A549 (cell line): ENCODE data around the gene LOXHD1.

ENCODE experiments used
- JUNB ChIP-seq: fragments of >200 bp; sonication (Bioruptor Twin); formaldehyde crosslinking; IDR thresholded peaks from 2 replicates; pipeline ENCODE4 v1.6.1; 2016
- POLR2A ChIP-seq: IDR thresholded peaks from 2 replicates; pipeline ENCODE4 v1.6.1; 2012; ENCODE audit warnings: mild to moderate bottlenecking, low read length
- POLR2AphosphoS2 ChIP-seq: conservative IDR thresholded peaks from 2 replicates; pipeline ENCODE4 v1.6.1; 2012; ENCODE audit warnings: low read length, improper control_type of control experiment, inconsistent platforms
- USF2 ChIP-seq: fragments of 450-650 bp; IDR thresholded peaks from 2 replicates; pipeline ENCODE4 v1.6.1; 2014; ENCODE audit warnings: antibody characterized with exemption
- TF ChIP-seq, protein P1 (sequence below): fragments of >200 bp; sonication (Bioruptor Twin); formaldehyde crosslinking; IDR thresholded peaks from 3 replicates; pipeline ENCODE4 v1.5.1; 2016

DNA sequence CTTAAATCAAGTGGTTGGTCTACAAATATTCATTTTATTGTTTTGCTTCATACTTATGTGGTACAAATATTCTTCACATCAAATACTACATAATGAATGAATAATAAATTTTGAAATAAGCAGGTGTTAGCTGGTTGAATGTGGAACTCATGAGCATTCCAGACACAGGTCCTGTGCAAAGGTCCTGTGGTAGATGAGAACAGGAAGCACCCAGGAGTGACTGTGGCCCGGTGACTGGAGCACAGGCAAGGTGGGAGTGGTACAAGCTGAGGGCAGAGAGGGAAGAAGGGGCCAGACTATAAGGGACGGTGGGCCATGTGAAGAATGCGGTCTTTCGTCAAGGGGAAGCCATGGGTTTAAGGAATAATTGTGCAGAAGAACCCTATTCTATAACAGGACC is 26.2 kb upstream of the LOXHD1 start:
- TF ChIP-seq USF2 (no peak), POLR2A (no peak), JUNB (no peak), POLR2AphosphoS2 (no peak)
- TF ChIP-seq, protein P1, sequence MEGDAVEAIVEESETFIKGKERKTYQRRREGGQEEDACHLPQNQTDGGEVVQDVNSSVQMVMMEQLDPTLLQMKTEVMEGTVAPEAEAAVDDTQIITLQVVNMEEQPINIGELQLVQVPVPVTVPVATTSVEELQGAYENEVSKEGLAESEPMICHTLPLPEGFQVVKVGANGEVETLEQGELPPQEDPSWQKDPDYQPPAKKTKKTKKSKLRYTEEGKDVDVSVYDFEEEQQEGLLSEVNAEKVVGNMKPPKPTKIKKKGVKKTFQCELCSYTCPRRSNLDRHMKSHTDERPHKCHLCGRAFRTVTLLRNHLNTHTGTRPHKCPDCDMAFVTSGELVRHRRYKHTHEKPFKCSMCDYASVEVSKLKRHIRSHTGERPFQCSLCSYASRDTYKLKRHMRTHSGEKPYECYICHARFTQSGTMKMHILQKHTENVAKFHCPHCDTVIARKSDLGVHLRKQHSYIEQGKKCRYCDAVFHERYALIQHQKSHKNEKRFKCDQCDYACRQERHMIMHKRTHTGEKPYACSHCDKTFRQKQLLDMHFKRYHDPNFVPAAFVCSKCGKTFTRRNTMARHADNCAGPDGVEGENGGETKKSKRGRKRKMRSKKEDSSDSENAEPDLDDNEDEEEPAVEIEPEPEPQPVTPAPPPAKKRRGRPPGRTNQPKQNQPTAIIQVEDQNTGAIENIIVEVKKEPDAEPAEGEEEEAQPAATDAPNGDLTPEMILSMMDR, result no peak
